NCI-H345 treated with DMSO at 0.1 percent for 48 hours (cell line): ENCODE data around the gene METTL21C.

Experiments used
- DNase-seq: peaks from one replicate; lab custom pipeline; 2025; ENCODE audit not compliant: unreplicated experiment; lab: John Stamatoyannopoulos, UW

Gene METTL21C

GRCh38 chr13:102694937-102695336 lies at the start of gene METTL21C:
METTL21C (minus strand) TSS chr13:102695044; CDS start chr13:102694498, 546 bp downstream.
- DNase-seq: no peak

GRCh38 chr13:102742506-102742905 lies 47.7 kb upstream of the METTL21C start:
- no peak for DNase-seq

- DNase-seq: no peak
These were observed 47.3 kb upstream of the METTL21C start for GRCh38 chr13:102742101-102742500.

GRCh38 chr13:102729560-102730270 lies 34.9 kb upstream of the METTL21C start:
- DNase-seq: no peak

GRCh38 chr13:102726430-102726829 lies 31.6 kb upstream of the METTL21C start:
- DNase-seq: no peak

GRCh38 chr13:102724923-102725322 lies 30.1 kb upstream of the METTL21C start:
- DNase-seq: peak; percentile 3

- no peak for DNase-seq
These were observed 27.0 kb upstream of the METTL21C start for GRCh38 chr13:102721800-102722231.

- no peak for DNase-seq
These were observed 23.9 kb upstream of the METTL21C start for GRCh38 chr13:102718746-102719145.

GRCh38 chr13:102715447-102715846 lies 20.6 kb upstream of the METTL21C start:
- no peak for DNase-seq

GRCh38 chr13:102710261-102710679 lies 15.4 kb upstream of the METTL21C start:
- DNase-seq: no peak

- DNase-seq: no peak
These were observed 14.7 kb upstream of the METTL21C start for GRCh38 chr13:102709536-102709935.

GRCh38 chr13:102708991-102709390 lies 14.1 kb upstream of the METTL21C start:
- DNase-seq: no peak

GRCh38 chr13:102708211-102708610 lies 13.4 kb upstream of the METTL21C start:
- no peak for DNase-seq

GRCh38 chr13:102707467-102707866 lies 12.6 kb upstream of the METTL21C start:
- peak; percentile 42 for DNase-seq

- no peak for DNase-seq
These were observed 9.6 kb upstream of the METTL21C start for GRCh38 chr13:102704238-102705058.

- no peak for DNase-seq
These were observed 8.8 kb upstream of the METTL21C start for GRCh38 chr13:102703726-102704035.

- DNase-seq: no peak
These were observed 8.3 kb upstream of the METTL21C start for GRCh38 chr13:102702965-102703725.

GRCh38 chr13:102701331-102701730 lies 6.5 kb upstream of the METTL21C start:
- DNase-seq: no peak

- no peak for DNase-seq
These were observed 5.5 kb upstream of the METTL21C start for GRCh38 chr13:102700088-102701031.

- DNase-seq: no peak
These were observed 4.7 kb upstream of the METTL21C start for GRCh38 chr13:102699504-102699903.

- DNase-seq: no peak
These were observed 3.8 kb upstream of the METTL21C start for GRCh38 chr13:102698649-102698980.
